HepG2 (cell line): ENCODE results near the gene CDC42EP5. TPM values are rescaled to one million over a fixed set of nuclear protein-coding genes. Genes with fewer than 3 reads are reported as not detected.

Source experiments
- ATAC-seq: fragments of 200-7000 bp; cut with Tn5 transposase; 3 replicates; pipeline ENCODE4 v1.9.1; 2020; ENCODE audit warnings: mild to moderate bottlenecking, moderate library complexity
- BruUV-seq: library from RNA; stranded (reverse); fragments of 400-500 nt; replicated peaks from 2 replicates; lab custom pipeline; 2021; lab: Mats Ljungman, UMichigan
- CTCF ChIA-PET: fragments of 300-600 bp; formaldehyde crosslinking; extraction: SDS; loops from one replicate; lab custom pipeline; 2021; ENCODE audit warnings: low total read pairs, inconsistent platforms, low intra/inter-chr PET ratio; lab: Yijun Ruan, JAX
- POLR2A ChIA-PET: fragments of 350-600 bp; sonication (Branson Sonifier 250); formaldehyde crosslinking; loops from one replicate; lab custom pipeline; 2020; ENCODE audit warnings: antibody characterized with exemption, inconsistent platforms; lab: Yijun Ruan, JAX
- DNase-seq: peaks from one replicate; pipeline ENCODE4 v3.0.0-alpha.2; 2015; ENCODE audit warnings: low spot score
- FAIRE-seq: peaks from 3 replicates; lab custom pipeline; 2011; peaks lifted over from hg19 to GRCh38; lab: Jason Lieb, UNC
- H2AFZ ChIP-seq: one replicate; pipeline ENCODE4 v1.6.1; 2011; ENCODE audit warnings: low read length, inconsistent platforms
- H3K27ac ChIP-seq: fragments of 300-600 bp; 3 replicates; pipeline ENCODE4 v1.8.0; 2011; ENCODE audit warnings: mixed run types, mild to moderate bottlenecking, mixed read lengths, low read length, inconsistent platforms; ENCODE audit not compliant: insufficient read depth; ENCODE audit errors: extremely low read length
- H3K27me3 ChIP-seq, 2 experiments: fragments of 200-600 bp in 1 of 2; 2 replicates in 1 of 2; 3 replicates in 1 of 2; pipeline versions ENCODE4 v1.6.0 to v1.8.0; 2011; ENCODE audit warnings: low read length in 2 of 2, mild to moderate bottlenecking in 2 of 2, moderate library complexity in 2 of 2, inconsistent platforms in 1 of 2; ENCODE audit not compliant: insufficient read depth in 2 of 2, control insufficient read depth in 1 of 2
- H3K36me3 ChIP-seq, 2 experiments: fragments of 200-600 bp in 1 of 2; replicated peaks in 1 of 2; 2 replicates in 1 of 2; 3 replicates in 1 of 2; pipeline versions ENCODE4 v1.5.1 to v1.8.0; 2011; ENCODE audit warnings: low read length in 2 of 2, inconsistent platforms in 1 of 2; ENCODE audit not compliant: insufficient read depth in 2 of 2, control insufficient read depth in 1 of 2
- H3K4me1 ChIP-seq: 2 replicates; pipeline ENCODE4 v1.5.1; 2012; ENCODE audit warnings: low read length, inconsistent platforms; ENCODE audit not compliant: insufficient read depth
- H3K4me2 ChIP-seq: 2 replicates; pipeline ENCODE4 v1.6.0; 2011; ENCODE audit warnings: low read depth, low read length, inconsistent platforms
- H3K4me3 ChIP-seq, 3 experiments: fragments of 200-600 bp in 1 of 3; sonication (generic), shearing (Covaris generic) in 1 of 3; replicated peaks in 1 of 3; 2 replicates each; pipeline ENCODE4 v1.5.1; 2011 to 2016; ENCODE audit warnings: low read length in 3 of 3, inconsistent platforms in 2 of 3, low read depth in 2 of 3, mild to moderate bottlenecking in 2 of 3, control low read depth in 1 of 3, mixed read lengths in 1 of 3; ENCODE audit not compliant: insufficient read depth in 1 of 3
- H3K79me2 ChIP-seq: one replicate; pipeline ENCODE4 v1.6.1; 2011; ENCODE audit warnings: low read length, inconsistent platforms; ENCODE audit not compliant: insufficient read depth
- H3K9ac ChIP-seq: 2 replicates; pipeline ENCODE4 v1.6.0; 2011; ENCODE audit warnings: mild to moderate bottlenecking, low read depth, low read length, inconsistent platforms; ENCODE audit not compliant: insufficient read depth
- H3K9me3 ChIP-seq: 2 replicates; pipeline ENCODE4 v1.5.1; 2012; ENCODE audit warnings: mild to moderate bottlenecking, low read length
- H4K20me1 ChIP-seq: 2 replicates; pipeline ENCODE4 v1.6.0; 2011; ENCODE audit warnings: inconsistent platforms, mild to moderate bottlenecking, low read length, moderate library complexity; ENCODE audit not compliant: insufficient read depth
- AGO1 ChIP-seq: fragments of 200-400 bp; formaldehyde crosslinking; IDR thresholded peaks from 2 replicates; pipeline ENCODE4 v1.6.1; 2017; ENCODE audit warnings: mild to moderate bottlenecking, low read depth, low read length, moderate library complexity; ENCODE audit not compliant: poor library complexity, severe bottlenecking
- CEBPG ChIP-seq: IDR thresholded peaks from 2 replicates; pipeline ENCODE4 v1.6.1; 2016
- DNMT1 ChIP-seq: sonication (generic); formaldehyde crosslinking; IDR thresholded peaks from 2 replicates; pipeline ENCODE4 v1.5.1; 2020; ENCODE audit warnings: mild to moderate bottlenecking, missing genetic modification reagents
- FOXC1 ChIP-seq: sonication (generic); formaldehyde crosslinking; IDR thresholded peaks from 2 replicates; pipeline ENCODE4 v1.8.0; 2022; ENCODE audit warnings: mild to moderate bottlenecking, missing genetic modification reagents, borderline replicate concordance
- HCFC1 ChIP-seq: fragments of 150-350 bp; IDR thresholded peaks from 2 replicates; pipeline ENCODE4 v1.6.1; 2014; ENCODE audit warnings: low read depth, low read length
- HNRNPL ChIP-seq: fragments of 200-400 bp; formaldehyde crosslinking; IDR thresholded peaks from 2 replicates; pipeline ENCODE4 v1.6.1; 2017; ENCODE audit warnings: mild to moderate bottlenecking, low read depth, low read length
- KLF16 ChIP-seq, 2 experiments: sonication (generic) in 1 of 2; formaldehyde crosslinking in 1 of 2; IDR thresholded peaks; 2 replicates each; pipeline versions ENCODE4 v1.6.1 to v1.8.0; 2016 to 2023; ENCODE audit warnings: missing genetic modification reagents in 2 of 2, missing compliant biosample characterization in 1 of 2
- KMT2A ChIP-seq: sonication (generic); formaldehyde crosslinking; IDR thresholded peaks from 2 replicates; pipeline ENCODE4 v1.4.0; 2020; ENCODE audit warnings: missing genetic modification reagents
- POLR2G ChIP-seq: fragments of 200-400 bp; formaldehyde crosslinking; IDR thresholded peaks from 2 replicates; pipeline ENCODE4 v1.6.1; 2018; ENCODE audit warnings: mild to moderate bottlenecking, low read depth, low read length, moderate library complexity
- ZNF232 ChIP-seq: sonication (generic); formaldehyde crosslinking; IDR thresholded peaks from 2 replicates; pipeline ENCODE4 v1.4.0; 2020; ENCODE audit warnings: missing genetic modification reagents, borderline replicate concordance
- ZNF761 ChIP-seq: sonication (generic); formaldehyde crosslinking; conservative IDR thresholded peaks from 2 replicates; pipeline ENCODE4 v1.4.0; 2020; ENCODE audit warnings: mild to moderate bottlenecking, missing genetic modification reagents
- ZSCAN22 ChIP-seq: sonication (generic); formaldehyde crosslinking; IDR thresholded peaks from 2 replicates; pipeline ENCODE4 v1.4.0; 2020; ENCODE audit warnings: mild to moderate bottlenecking, missing genetic modification reagents
- WGBS: methylation state at CpG from one replicate; pipeline ENCODE4 v1.1.6; 2017; ENCODE audit warnings: low lambda C conversion rate; 5-methylcytosine and 5-hydroxymethylcytosine counted together
- in situ Hi-C: cut with HindIII; loops from 2 replicates; pipeline ENCODE4 v1.10.0; 2017; ENCODE audit warnings: low pct_unique_long_range_greater_than_20kb; ENCODE audit not compliant: extremely low pct_ligation_motif_present
- intact Hi-C: fragments of 100-400 bp; cut with micrococcal nuclease; formaldehyde crosslinking; loops from one replicate; pipeline ENCODE4 v1.10.0; 2022; ENCODE audit not compliant: unreplicated experiment
- polyA plus RNA-seq, 8 experiments: library from polyadenylated mRNA; depleted of rRNA in 3 of 8; stranded (reverse) in 7 of 8; unstranded in 1 of 8; fragments of >200 nt; fragmentation: Illumina TruSeq in 4 of 8; extraction: Trizol in 4 of 8; gene quantifications; 2 replicates each; pipeline versions ENCODE4 v1.2.1 to v1.2.3, GENCODE V29; 2011 to 2016; ENCODE audit warnings: low read depth in 4 of 8, missing spikeins in 1 of 8, mixed read lengths in 1 of 8; ENCODE audit not compliant: insufficient read depth in 1 of 8
- total RNA-seq, 5 experiments: library from RNA; depleted of rRNA; stranded (reverse); fragments of >200 nt; fragmentation: Illumina TruSeq; extraction: Trizol; gene quantifications; 2 replicates each; pipeline ENCODE4 v1.2.3, GENCODE V29; 2016; ENCODE audit warnings: low read depth in 1 of 5
- TF ChIP-seq, protein P1 (sequence below), 2 experiments: sonication (generic) in 1 of 2; formaldehyde crosslinking in 1 of 2; IDR thresholded peaks; 2 replicates each; pipeline versions ENCODE4 v1.4.0 to v1.6.1; 2016 to 2020; ENCODE audit warnings: borderline replicate concordance in 1 of 2, low read depth in 1 of 2, mild to moderate bottlenecking in 1 of 2, missing genetic modification reagents in 1 of 2
- TF ChIP-seq, protein P2 (sequence below): sonication (generic); formaldehyde crosslinking; IDR thresholded peaks from 2 replicates; pipeline ENCODE4 v1.5.1; 2020; ENCODE audit warnings: mild to moderate bottlenecking, missing genetic modification reagents, moderate library complexity

Gene CDC42EP5
- total and polyA plus RNA-seq, 2 of the 13 experiments (the other 11 are each of a cell fraction or from before 2014, with no cell fraction given) = 0.41 to 1.6 TPM

DNA sequence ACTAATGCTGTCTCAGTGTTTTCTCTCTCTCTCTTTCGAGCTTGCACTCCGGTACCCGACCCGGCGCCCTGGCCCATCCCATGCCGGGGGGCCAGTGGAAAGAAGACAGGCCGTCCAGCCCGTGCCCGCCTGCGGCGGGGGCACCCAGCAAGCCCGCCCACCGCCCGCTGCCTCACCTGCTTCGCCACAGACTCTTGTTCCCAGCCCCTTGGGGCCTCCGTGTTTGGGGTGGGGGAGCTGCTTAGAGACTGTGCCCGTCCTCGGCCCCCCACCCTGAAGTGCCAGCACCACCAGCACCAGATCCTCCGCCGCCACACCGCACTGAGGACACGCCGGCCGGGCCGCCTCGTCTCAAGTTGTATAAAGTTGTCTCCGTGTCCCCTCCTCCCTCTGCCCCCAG, 11.9 kb downstream of the CDC42EP5 start (continued):
- 0 out of 2 replicates have a peak, but pooled peaks have one; percentile 31 for TF ChIP-seq HNRNPL
- TF ChIP-seq, protein P1, sequence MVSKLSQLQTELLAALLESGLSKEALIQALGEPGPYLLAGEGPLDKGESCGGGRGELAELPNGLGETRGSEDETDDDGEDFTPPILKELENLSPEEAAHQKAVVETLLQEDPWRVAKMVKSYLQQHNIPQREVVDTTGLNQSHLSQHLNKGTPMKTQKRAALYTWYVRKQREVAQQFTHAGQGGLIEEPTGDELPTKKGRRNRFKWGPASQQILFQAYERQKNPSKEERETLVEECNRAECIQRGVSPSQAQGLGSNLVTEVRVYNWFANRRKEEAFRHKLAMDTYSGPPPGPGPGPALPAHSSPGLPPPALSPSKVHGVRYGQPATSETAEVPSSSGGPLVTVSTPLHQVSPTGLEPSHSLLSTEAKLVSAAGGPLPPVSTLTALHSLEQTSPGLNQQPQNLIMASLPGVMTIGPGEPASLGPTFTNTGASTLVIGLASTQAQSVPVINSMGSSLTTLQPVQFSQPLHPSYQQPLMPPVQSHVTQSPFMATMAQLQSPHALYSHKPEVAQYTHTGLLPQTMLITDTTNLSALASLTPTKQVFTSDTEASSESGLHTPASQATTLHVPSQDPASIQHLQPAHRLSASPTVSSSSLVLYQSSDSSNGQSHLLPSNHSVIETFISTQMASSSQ (IDR thresholded peaks at IDR 0.05; ENCODE audit: low read depth) = no peak
- TF ChIP-seq, protein P1 (CRISPR knock-in tag; IDR thresholded peaks at IDR 0.05; ENCODE audit: borderline replicate concordance) = no peak
- no peak for TF ChIP-seq KLF16 (CRISPR knock-in tag; IDR thresholded peaks at IDR 0.05)

DNA sequence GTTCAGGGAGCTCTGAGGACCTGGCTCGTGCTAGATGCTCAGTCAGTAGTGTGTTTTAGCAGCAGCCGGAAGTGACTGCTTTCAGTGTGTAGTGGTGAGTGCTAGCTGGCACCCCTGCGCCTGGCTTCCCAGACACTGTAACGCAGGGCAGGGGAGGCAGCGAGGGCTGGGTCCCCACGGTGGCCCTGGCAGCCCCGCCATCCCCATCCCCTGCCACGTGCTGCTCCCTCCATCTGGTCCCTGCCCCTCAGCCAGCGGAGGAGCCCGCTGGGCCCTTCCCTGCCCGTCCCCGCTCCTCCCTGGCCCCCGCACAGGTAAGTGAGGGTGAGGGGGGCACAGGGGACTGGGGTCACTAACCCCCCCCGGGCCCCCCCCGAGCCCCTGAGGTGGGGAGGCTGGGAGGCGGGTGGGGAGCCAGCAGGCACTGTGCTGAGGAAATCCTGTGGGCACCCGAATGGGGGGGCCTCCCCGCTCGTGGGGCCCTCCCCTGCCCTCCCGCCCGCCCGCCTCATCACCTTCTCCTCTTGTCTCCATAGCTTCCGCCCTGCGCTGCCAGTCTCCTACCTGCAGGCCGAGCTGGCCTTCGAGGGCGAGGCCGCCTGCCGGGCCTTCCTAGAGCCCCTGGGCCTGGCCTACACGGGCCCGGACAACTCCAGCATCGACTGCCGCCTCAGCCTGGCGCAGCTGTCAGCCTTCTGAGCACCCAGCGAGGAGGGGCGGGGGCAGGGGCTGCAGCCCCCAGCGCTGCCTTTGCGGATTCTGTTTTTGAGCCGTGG, 12.7 kb downstream of the CDC42EP5 start:
- ATAC-seq (no peak), DNase-seq (no peak), FAIRE-seq (no peak)
- H3K9me3 ChIP-seq = no peaks in the 10 kb centered on the region
- H4K20me1 ChIP-seq = peaks cover 10% of the 10 kb centered on the region; the same call in 1 of the 2 replicates
- H3K9ac ChIP-seq = no peak overlapping the region
- POLR2A ChIA-PET = interaction anchor here (1.0 to 3.5 kb wide), 3 partner anchors 12 to 40 kb away, joined by 3 to 32 read pairs (median 18); partner anchors contain the start of genes CDC42EP5 and LENG8
- no peaks in the 10 kb centered on the region for H3K27me3 ChIP-seq
- H3K36me3 ChIP-seq = peaks cover 28 to 52% of the 10 kb centered on the region in 2 experiments
- no peak overlapping the region for H3K27ac ChIP-seq
- intact Hi-C loops (no loop called here), in situ Hi-C loops (no loop called here)
- peaks cover 21% of the 10 kb centered on the region for H3K4me1 ChIP-seq
- WGBS = 97% methylated on average over 12 of the region's 39 CpGs
- CTCF ChIA-PET = no interaction called here
- no peak overlapping the region for H2AFZ ChIP-seq
- H3K4me3 ChIP-seq = no peak overlapping the region
- H3K79me2 ChIP-seq = peaks cover 12% of the 10 kb centered on the region
- H3K4me2 ChIP-seq = no peak overlapping the region
- no TSS peak for BruUV-seq
- TF ChIP-seq AGO1 = peak; percentile 66
- no peak for TF ChIP-seq HCFC1
- TF ChIP-seq ZSCAN22 (CRISPR knock-in tag) = no peak
- TF ChIP-seq KMT2A (CRISPR knock-in tag) = no peak
- no peak for TF ChIP-seq POLR2G
- TF ChIP-seq FOXC1 (CRISPR knock-in tag) = no peak
- no peak for TF ChIP-seq CEBPG
- no peak for TF ChIP-seq DNMT1 (CRISPR knock-in tag)
- TF ChIP-seq, protein P2, sequence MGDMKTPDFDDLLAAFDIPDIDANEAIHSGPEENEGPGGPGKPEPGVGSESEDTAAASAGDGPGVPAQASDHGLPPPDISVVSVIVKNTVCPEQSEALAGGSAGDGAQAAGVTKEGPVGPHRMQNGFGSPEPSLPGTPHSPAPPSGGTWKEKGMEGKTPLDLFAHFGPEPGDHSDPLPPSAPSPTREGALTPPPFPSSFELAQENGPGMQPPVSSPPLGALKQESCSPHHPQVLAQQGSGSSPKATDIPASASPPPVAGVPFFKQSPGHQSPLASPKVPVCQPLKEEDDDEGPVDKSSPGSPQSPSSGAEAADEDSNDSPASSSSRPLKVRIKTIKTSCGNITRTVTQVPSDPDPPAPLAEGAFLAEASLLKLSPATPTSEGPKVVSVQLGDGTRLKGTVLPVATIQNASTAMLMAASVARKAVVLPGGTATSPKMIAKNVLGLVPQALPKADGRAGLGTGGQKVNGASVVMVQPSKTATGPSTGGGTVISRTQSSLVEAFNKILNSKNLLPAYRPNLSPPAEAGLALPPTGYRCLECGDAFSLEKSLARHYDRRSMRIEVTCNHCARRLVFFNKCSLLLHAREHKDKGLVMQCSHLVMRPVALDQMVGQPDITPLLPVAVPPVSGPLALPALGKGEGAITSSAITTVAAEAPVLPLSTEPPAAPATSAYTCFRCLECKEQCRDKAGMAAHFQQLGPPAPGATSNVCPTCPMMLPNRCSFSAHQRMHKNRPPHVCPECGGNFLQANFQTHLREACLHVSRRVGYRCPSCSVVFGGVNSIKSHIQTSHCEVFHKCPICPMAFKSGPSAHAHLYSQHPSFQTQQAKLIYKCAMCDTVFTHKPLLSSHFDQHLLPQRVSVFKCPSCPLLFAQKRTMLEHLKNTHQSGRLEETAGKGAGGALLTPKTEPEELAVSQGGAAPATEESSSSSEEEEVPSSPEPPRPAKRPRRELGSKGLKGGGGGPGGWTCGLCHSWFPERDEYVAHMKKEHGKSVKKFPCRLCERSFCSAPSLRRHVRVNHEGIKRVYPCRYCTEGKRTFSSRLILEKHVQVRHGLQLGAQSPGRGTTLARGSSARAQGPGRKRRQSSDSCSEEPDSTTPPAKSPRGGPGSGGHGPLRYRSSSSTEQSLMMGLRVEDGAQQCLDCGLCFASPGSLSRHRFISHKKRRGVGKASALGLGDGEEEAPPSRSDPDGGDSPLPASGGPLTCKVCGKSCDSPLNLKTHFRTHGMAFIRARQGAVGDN (CRISPR knock-in tag) = 0 out of 2 replicates have a peak, but pooled peaks have one; percentile 12
- no peak for TF ChIP-seq ZNF232 (CRISPR knock-in tag)
- TF ChIP-seq ZNF761 (CRISPR knock-in tag) = no peak
